GM12874 (cell line): Measurements from ENCODE around the gene ST6GALNAC3.

Experiments used
- TF ChIP-seq, protein P1 (sequence below): IDR thresholded peaks from 2 replicates; pipeline ENCODE4 v1.5.1; 2011; ENCODE audit warnings: low read depth, mild to moderate bottlenecking, control low read depth, low read length, moderate library complexity; ENCODE audit not compliant: insufficient read depth

Gene ST6GALNAC3

DNA sequence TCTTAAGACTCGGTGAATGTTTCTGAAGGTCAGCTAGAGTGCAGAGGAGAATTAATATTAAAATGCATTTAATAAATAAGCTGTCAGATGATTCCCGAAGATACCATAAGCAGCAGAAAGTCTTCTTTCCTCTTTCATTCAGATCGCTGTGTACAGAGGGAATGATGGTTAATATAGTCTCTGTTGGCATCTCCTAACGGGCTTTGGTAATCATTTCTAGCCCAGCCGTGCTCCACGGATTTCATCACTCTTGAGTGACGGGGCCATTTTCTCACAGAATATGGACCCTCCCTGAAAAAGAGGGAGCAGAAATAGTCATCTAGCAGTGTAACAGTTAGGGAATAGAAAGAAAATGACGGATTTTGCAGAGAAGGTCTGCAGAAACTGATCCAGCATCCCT is 103.1 kb downstream of the ST6GALNAC3 start:
- TF ChIP-seq, protein P1, sequence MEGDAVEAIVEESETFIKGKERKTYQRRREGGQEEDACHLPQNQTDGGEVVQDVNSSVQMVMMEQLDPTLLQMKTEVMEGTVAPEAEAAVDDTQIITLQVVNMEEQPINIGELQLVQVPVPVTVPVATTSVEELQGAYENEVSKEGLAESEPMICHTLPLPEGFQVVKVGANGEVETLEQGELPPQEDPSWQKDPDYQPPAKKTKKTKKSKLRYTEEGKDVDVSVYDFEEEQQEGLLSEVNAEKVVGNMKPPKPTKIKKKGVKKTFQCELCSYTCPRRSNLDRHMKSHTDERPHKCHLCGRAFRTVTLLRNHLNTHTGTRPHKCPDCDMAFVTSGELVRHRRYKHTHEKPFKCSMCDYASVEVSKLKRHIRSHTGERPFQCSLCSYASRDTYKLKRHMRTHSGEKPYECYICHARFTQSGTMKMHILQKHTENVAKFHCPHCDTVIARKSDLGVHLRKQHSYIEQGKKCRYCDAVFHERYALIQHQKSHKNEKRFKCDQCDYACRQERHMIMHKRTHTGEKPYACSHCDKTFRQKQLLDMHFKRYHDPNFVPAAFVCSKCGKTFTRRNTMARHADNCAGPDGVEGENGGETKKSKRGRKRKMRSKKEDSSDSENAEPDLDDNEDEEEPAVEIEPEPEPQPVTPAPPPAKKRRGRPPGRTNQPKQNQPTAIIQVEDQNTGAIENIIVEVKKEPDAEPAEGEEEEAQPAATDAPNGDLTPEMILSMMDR, result no peak

DNA sequence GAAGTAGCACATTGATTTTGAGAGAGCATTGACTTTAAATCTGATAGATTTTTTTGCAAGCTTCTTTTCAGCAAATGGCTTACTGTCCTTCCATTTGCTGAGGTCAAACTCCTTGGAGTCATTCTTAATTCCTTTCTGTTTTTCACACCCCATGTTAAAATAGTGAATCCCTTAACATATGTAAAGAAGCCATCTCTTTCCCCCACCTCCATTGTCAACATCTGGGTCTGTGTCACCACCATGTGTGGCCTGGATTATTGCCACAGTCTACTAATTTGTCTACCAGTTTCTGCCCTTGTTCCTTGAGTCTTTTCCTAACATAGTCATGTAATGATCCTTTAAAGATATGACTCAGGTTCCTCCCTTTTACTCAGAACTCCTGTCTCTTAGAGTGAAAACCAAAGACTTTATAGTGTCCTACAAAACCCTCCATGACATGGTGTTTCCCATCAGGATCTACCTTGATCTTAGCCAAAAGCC is 104.7 kb downstream of the ST6GALNAC3 start:
- TF ChIP-seq, protein P1, result no peak

DNA sequence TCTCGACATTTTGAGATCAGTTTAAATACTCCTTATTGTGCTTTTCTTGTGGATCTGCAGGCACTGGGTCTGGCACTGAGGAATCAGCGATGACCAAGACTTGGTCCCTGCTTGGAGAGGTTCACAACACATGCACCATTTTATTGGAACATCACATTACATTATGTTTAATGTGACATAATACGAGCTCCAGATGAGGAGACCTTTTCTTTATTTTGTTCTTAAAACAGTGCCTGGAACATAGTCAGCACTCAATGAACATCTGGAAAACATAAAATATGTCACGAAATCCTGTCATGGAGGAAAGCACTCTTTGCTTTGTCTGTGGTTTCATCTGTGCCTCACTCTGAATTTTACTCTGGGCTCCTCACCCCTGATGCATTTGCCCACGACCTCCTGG is 110.7 kb downstream of the ST6GALNAC3 start:
- TF ChIP-seq, protein P1, result no peak

DNA sequence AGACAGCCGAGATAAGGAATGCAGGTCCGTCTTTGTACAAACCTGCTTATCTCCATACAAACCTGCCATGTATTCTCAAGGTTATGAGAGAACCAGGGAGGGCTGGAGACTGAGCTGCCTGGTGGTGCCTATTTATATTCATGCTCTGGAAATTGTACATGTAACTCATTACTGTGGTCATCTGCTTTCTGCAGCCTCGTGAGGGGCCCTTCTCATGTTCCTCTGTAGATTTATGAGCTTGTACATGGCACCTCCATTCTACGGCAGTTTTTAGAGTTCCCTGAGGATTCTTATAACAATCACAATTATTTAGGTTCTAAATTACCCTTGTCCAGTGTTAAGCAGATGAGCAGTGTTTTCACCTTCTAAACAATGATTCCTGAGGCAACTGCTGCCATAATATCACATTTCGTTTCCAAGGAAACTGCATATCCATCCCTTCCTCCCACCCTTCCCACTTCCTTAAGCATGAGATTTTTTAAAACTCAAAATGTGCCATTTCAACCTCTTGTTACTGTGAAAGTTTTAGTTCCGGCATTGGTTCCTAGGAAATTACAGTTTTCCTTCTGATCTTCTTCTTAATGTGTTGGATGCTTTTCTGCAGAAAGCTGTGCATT is 112.1 kb downstream of the ST6GALNAC3 start:
- TF ChIP-seq, protein P1, result no peak

DNA sequence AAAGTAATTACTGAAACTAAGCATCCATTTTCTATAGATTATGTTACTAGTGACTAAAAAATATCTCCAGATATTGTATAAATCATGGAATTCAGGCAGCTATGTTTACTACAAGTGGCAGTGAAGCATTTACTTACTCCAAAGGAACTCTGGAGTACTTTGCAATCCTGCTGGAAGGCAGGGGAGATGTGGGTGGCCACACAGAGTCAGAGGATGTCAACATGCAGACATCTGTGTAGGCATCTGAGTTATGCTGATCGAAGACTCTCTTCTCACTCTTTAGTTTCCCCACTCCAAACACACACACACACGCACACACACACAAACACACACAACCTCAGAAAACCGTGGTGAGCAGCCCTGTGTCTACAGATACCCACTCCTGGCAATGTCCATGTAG is 112.9 kb downstream of the ST6GALNAC3 start:
- TF ChIP-seq, protein P1, result no peak

DNA sequence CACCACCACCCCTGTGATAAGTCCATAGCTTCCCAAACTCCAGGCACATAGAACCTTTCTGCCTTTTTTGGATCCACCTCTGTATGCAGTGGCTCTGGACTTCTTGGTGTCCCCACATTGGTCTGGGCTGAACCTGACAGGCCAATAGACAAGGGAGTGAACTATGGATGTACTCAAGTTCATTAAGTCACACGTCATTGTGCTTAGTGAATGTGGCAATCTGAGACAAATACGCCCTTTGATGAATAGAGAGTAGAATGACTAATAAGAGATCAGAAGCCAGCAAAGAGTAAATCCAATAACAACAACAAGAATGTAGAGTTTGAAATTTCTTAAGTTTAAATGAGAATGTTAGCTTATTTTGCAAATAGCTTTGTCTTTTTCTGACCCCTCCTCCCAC is 114.8 kb downstream of the ST6GALNAC3 start:
- TF ChIP-seq, protein P1, result no peak

DNA sequence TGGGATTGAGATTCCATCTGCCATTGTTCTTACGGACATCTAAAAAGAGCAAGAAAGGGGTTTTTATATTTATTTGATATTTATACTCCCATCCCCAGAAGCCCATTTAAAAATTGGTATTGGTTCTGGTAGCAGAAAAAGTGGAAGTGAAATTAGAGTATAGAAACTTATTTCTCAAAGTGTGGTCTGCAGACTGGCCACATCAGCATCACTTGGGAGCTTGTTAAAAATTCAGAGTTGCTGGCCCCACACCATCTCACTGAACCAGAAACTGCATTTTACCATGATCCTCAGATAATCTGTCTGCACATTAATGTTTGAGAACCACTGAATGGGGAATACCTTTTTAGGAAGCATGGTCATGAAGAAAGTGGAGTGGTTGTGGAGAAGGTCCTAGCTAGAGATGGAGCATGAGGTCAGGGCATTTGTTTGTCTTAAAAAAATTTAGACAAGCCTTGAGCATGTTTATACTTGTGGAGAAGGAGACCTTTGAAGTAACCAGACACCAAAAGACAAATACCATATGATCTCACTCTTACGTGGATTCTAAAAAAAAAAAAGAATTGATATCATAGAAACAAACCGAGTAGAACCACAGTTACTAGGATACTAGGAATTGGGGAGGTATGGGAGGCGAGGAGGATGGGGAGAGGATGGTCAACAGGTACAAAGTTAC is 116.3 kb downstream of the ST6GALNAC3 start:
- TF ChIP-seq, protein P1, result no peak
